GM19099 (cell line): ENCODE results near the gene SLC34A1.

ENCODE experiments used
- POLR2A ChIP-seq: IDR thresholded peaks from 3 replicates; pipeline ENCODE4 v1.6.1; 2011; ENCODE audit warnings: low read depth; ENCODE audit not compliant: insufficient read length; ENCODE audit errors: extremely low read depth

SLC34A1 gene

GRCh38 chr5:177387405-177387804 is 3.2 kb downstream of the SLC34A1 start:
- TF ChIP-seq POLR2A = no peak

- no peak for TF ChIP-seq POLR2A
Observed at GRCh38 chr5:177388521-177389052, 4.4 kb downstream of the SLC34A1 start.

GRCh38 chr5:177389241-177390169 is 5.3 kb downstream of the SLC34A1 start:
- TF ChIP-seq POLR2A = peak; percentile 29

DNA sequence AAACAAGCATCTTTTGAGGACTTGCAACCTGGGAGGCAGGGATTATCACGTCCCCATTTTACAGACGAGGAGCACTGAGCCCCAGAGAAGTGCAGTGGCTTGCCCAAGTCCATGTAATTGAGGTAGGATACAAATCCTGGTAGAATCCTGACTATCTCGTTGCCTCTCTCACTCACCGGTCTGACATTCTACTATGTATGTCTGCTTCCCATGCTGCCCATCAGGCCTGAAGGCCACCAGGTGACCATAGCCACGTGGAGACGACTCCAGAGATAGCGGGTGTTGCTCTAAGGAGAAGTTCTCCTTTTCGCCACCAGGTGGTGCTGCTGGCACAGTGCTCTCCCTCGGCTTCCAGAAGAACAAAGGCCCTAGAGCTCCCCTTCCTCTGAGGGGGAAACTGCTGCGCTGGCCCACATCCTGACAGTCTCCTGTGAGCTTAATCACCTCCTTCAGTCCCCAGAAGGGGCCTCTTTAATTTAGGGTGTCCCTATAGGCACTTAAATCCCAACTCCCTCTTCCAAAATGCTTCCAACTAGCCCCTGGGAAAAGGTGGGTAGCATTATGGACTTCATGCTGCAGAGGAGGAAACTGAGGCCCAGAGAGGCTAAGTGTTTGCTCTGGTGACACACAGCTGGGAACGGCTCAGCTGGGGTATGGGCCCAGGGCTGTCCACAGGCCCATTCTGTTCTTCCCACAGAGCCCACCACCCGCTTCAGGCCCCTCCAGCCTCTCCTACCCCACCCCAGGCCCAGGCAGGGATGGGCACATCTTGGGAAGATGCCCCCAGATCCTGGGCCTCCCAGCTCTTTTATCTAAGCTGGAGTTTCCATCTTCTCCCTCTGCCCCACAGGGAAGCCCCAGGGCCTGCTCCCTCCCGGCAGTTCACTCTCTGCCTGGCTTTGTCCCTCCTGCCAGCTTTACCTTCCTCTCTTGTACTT is 6.4 kb downstream of the SLC34A1 start:
- no peak for TF ChIP-seq POLR2A

DNA sequence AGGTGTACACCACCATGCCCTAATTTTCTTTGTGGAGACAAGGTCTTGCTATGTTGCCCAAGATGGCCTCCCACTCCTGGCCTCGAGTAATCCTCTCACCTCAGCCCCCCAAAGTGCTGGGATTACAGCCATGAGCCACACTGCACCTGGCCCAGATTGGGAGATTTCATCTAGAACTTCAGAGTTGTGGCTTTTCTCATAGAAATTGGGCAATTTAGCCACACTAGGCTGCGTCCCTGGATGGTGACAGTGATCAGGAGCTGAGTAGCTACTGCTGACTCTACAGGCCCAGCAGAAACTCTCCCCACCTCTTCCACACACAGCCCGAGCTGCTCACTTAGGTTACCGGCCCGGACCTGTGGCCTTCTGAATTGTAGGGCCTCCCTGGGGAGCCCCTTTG is 8.5 kb downstream of the SLC34A1 start:
- TF ChIP-seq POLR2A = no peak

DNA sequence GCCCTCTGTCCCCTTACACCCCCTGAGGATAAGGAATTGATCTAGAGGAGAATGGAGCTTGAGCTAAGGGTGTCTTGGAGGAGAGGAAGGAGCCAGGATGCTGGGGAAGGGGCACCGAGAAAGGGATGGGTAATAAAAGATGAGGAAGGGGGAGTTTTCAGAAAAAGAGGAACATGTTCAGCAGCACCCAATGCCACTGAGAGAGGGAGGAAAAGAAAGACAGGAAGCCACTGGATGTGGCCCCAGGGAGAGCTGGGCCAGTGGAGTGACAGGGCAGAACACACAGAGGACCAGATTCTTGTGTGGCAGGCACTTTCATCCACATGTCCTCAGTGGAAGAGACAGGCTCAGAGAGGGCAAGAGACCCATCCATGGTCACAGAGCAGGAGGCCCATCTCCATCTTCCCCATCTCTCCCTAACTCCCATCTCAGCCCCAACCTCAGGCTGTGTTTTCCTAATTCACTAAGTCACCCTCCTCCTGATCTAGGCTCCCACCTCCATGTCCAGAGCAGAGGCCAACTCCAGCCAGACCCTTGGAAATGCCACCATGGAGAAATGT is 9.1 kb downstream of the SLC34A1 start:
- TF ChIP-seq POLR2A = no peak

GRCh38 chr5:177393990-177394389 is 9.8 kb downstream of the SLC34A1 start:
- TF ChIP-seq POLR2A = no peak

- no peak for TF ChIP-seq POLR2A
Observed at GRCh38 chr5:177396078-177396477, 11.8 kb downstream of the SLC34A1 start.

DNA sequence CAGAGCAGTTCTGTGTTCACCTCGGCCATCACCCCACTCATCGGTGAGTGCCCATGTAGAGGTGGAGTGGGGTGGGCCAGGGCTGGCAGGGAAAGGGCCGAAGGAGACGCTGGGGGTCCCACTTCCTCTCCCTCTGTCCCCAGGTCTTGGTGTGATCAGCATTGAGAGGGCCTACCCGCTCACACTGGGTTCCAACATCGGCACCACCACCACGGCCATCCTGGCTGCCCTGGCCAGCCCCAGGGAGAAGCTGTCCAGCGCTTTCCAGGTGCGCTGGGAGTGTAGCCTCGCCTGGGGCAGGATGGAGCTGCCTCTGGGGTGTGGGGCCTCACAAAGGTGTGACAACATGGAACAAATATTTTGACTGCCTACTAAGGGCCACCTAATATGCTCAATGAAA is 12.6 kb downstream of the SLC34A1 start:
- TF ChIP-seq POLR2A = no peak

GRCh38 chr5:177397875-177398390 is 13.7 kb downstream of the SLC34A1 start:
- no peak for TF ChIP-seq POLR2A

GRCh38 chr5:177399997-177400868 is 16.0 kb downstream of the SLC34A1 start, which contains the start of gene PFN3:
Gene PFN3 (minus strand): TSS chr5:177400661. CDS start chr5:177400576, 85 bp downstream.
- TF ChIP-seq POLR2A = no peak

- no peak for TF ChIP-seq POLR2A
Observed at GRCh38 chr5:177402271-177403043, 18.2 kb downstream of the SLC34A1 start.

GRCh38 chr5:177403102-177403791 is 19.0 kb downstream of the SLC34A1 start:
- TF ChIP-seq POLR2A = no peak
